ENCODE data around the gene FAM229A.

Gene FAM229A

GRCh38 chr1:32394890-32395432 lies 32.7 kb upstream of the FAM229A start:
- Histone ChIP-seq H3K27me3 (ENCODE audit: control insufficient read depth, insufficient read depth, low read length, poor library complexity, severe bottlenecking) (no peaks in the 10 kb centered on the region), H3K4me3 (ENCODE audit: insufficient read depth, low read depth, low read length) (peak overlapping the region; percentile 82), H3K9me3 (ENCODE audit: control insufficient read depth, low read length) (no peaks in the 10 kb centered on the region), H3K27ac (ENCODE audit: insufficient read depth, low read depth, low read length, poor library complexity, severe bottlenecking) (peak overlapping the region; percentile 99), H3K36me3 (ENCODE audit: control insufficient read depth, insufficient read depth, low read length) (peaks cover 5% of the 10 kb centered on the region), H3K4me1 (ENCODE audit: control insufficient read depth, insufficient read depth, low read length) (peaks cover 6% of the 10 kb centered on the region)
- WGBS, 2 experiments = 0 to 1% methylated on average over 14 of the region's 14 CpGs

GRCh38 chr1:32394141-32394889 lies 32.0 kb upstream of the FAM229A start, which contains the start of gene BSDC1:
TSS of gene BSDC1 (minus strand) at chr1:32394441. CDS start at chr1:32394414, 27 bp downstream.
- Histone ChIP-seq H3K36me3 (ENCODE audit: control insufficient read depth, insufficient read depth, low read length) (peaks cover 9% of the 10 kb centered on the region), H3K9me3 (ENCODE audit: control insufficient read depth, low read length) (no peaks in the 10 kb centered on the region), H3K4me1 (ENCODE audit: control insufficient read depth, insufficient read depth, low read length) (peaks cover 6% of the 10 kb centered on the region), H3K4me3 (ENCODE audit: insufficient read depth, low read depth, low read length) (peak within 1 kb of the TSS; percentile 82), H3K27ac (ENCODE audit: insufficient read depth, low read depth, low read length, poor library complexity, severe bottlenecking) (peak within 1 kb of the TSS; percentile 99), H3K27me3 (ENCODE audit: control insufficient read depth, insufficient read depth, low read length, poor library complexity, severe bottlenecking) (no peaks in the 10 kb centered on the region)
- 0% methylated on average over 48 of the region's 48 CpGs for WGBS, 2 experiments

- Histone ChIP-seq H3K27ac (ENCODE audit: insufficient read depth, low read depth, low read length, poor library complexity, severe bottlenecking) (peak overlapping the region; percentile 82), H3K4me3 (ENCODE audit: insufficient read depth, low read depth, low read length) (peak overlapping the region; percentile 82), H3K4me1 (ENCODE audit: control insufficient read depth, insufficient read depth, low read length) (peaks cover 6% of the 10 kb centered on the region), H3K27me3 (ENCODE audit: control insufficient read depth, insufficient read depth, low read length, poor library complexity, severe bottlenecking) (no peaks in the 10 kb centered on the region), H3K36me3 (ENCODE audit: control insufficient read depth, insufficient read depth, low read length) (peaks cover 9% of the 10 kb centered on the region), H3K9me3 (ENCODE audit: control insufficient read depth, low read length) (no peaks in the 10 kb centered on the region)
- WGBS, 2 experiments = 4 to 6% methylated on average over 15 of the region's 15 CpGs
These were observed 31.5 kb upstream of the FAM229A start for GRCh38 chr1:32393832-32394140.

GRCh38 chr1:32393136-32393535 lies 30.9 kb upstream of the FAM229A start:
- no peaks in the 10 kb centered on the region for H3K9me3 ChIP-seq (ENCODE audit: control insufficient read depth, low read length)
- H3K27ac ChIP-seq (ENCODE audit: insufficient read depth, low read depth, low read length, poor library complexity, severe bottlenecking) = no peak overlapping the region
- H3K27me3 ChIP-seq (ENCODE audit: control insufficient read depth, insufficient read depth, low read length, poor library complexity, severe bottlenecking) = no peaks in the 10 kb centered on the region
- peaks cover 9% of the 10 kb centered on the region for H3K36me3 ChIP-seq (ENCODE audit: control insufficient read depth, insufficient read depth, low read length)
- 93 to 95% methylated on average over 1 of the region's 1 CpG for WGBS, 2 experiments
- peak overlapping the region; percentile 82 for H3K4me3 ChIP-seq (ENCODE audit: insufficient read depth, low read depth, low read length)
- H3K4me1 ChIP-seq (ENCODE audit: control insufficient read depth, insufficient read depth, low read length) = peaks cover 6% of the 10 kb centered on the region

GRCh38 chr1:32392325-32392724 lies 30.0 kb upstream of the FAM229A start:
- WGBS, 2 experiments = 96% methylated on average over 3 of the region's 3 CpGs
- Histone ChIP-seq H3K27me3 (ENCODE audit: control insufficient read depth, insufficient read depth, low read length, poor library complexity, severe bottlenecking) (no peaks in the 10 kb centered on the region), H3K4me3 (ENCODE audit: insufficient read depth, low read depth, low read length) (no peak overlapping the region), H3K36me3 (ENCODE audit: control insufficient read depth, insufficient read depth, low read length) (peaks cover 9% of the 10 kb centered on the region), H3K4me1 (ENCODE audit: control insufficient read depth, insufficient read depth, low read length) (peaks cover 6% of the 10 kb centered on the region), H3K27ac (ENCODE audit: insufficient read depth, low read depth, low read length, poor library complexity, severe bottlenecking) (no peak overlapping the region), H3K9me3 (ENCODE audit: control insufficient read depth, low read length) (no peaks in the 10 kb centered on the region)

GRCh38 chr1:32390904-32391870 lies 28.9 kb upstream of the FAM229A start:
- Histone ChIP-seq H3K27ac (ENCODE audit: insufficient read depth, low read depth, low read length, poor library complexity, severe bottlenecking) (no peak overlapping the region), H3K27me3 (ENCODE audit: control insufficient read depth, insufficient read depth, low read length, poor library complexity, severe bottlenecking) (no peaks in the 10 kb centered on the region), H3K4me1 (ENCODE audit: control insufficient read depth, insufficient read depth, low read length) (peaks cover 6% of the 10 kb centered on the region), H3K4me3 (ENCODE audit: insufficient read depth, low read depth, low read length) (no peak overlapping the region), H3K36me3 (ENCODE audit: control insufficient read depth, insufficient read depth, low read length) (peaks cover 18% of the 10 kb centered on the region), H3K9me3 (ENCODE audit: control insufficient read depth, low read length) (no peaks in the 10 kb centered on the region)
- WGBS, 2 experiments = 91 to 92% methylated on average over 7 to 8 of the region's 8 CpGs

- H3K4me3 ChIP-seq (ENCODE audit: insufficient read depth, low read depth, low read length) = no peak overlapping the region
- peaks cover 36% of the 10 kb centered on the region for H3K36me3 ChIP-seq (ENCODE audit: control insufficient read depth, insufficient read depth, low read length)
- no peaks in the 10 kb centered on the region for H3K9me3 ChIP-seq (ENCODE audit: control insufficient read depth, low read length)
- H3K27me3 ChIP-seq (ENCODE audit: control insufficient read depth, insufficient read depth, low read length, poor library complexity, severe bottlenecking) = no peaks in the 10 kb centered on the region
- 95% methylated on average over 6 of the region's 6 CpGs for WGBS, 2 experiments
- no peak overlapping the region for H3K27ac ChIP-seq (ENCODE audit: insufficient read depth, low read depth, low read length, poor library complexity, severe bottlenecking)
- H3K4me1 ChIP-seq (ENCODE audit: control insufficient read depth, insufficient read depth, low read length) = peaks cover 6% of the 10 kb centered on the region
These were observed 26.4 kb upstream of the FAM229A start for GRCh38 chr1:32388641-32389040.

GRCh38 chr1:32386676-32387392 lies 24.5 kb upstream of the FAM229A start:
- H3K4me1 ChIP-seq (ENCODE audit: control insufficient read depth, insufficient read depth, low read length) = no peaks in the 10 kb centered on the region
- 94 to 97% methylated on average over 13 of the region's 13 CpGs for WGBS, 2 experiments
- no peak overlapping the region for H3K27ac ChIP-seq (ENCODE audit: insufficient read depth, low read depth, low read length, poor library complexity, severe bottlenecking)
- H3K36me3 ChIP-seq (ENCODE audit: control insufficient read depth, insufficient read depth, low read length) = peaks cover 54% of the 10 kb centered on the region
- no peaks in the 10 kb centered on the region for H3K9me3 ChIP-seq (ENCODE audit: control insufficient read depth, low read length)
- H3K27me3 ChIP-seq (ENCODE audit: control insufficient read depth, insufficient read depth, low read length, poor library complexity, severe bottlenecking) = no peaks in the 10 kb centered on the region
- H3K4me3 ChIP-seq (ENCODE audit: insufficient read depth, low read depth, low read length) = no peak overlapping the region

- WGBS, 2 experiments = 84 to 92% methylated on average over 9 of the region's 9 CpGs
- peaks cover 68% of the 10 kb centered on the region for H3K36me3 ChIP-seq (ENCODE audit: control insufficient read depth, insufficient read depth, low read length)
- H3K4me3 ChIP-seq (ENCODE audit: insufficient read depth, low read depth, low read length) = no peak overlapping the region
- H3K27me3 ChIP-seq (ENCODE audit: control insufficient read depth, insufficient read depth, low read length, poor library complexity, severe bottlenecking) = no peaks in the 10 kb centered on the region
- H3K9me3 ChIP-seq (ENCODE audit: control insufficient read depth, low read length) = no peaks in the 10 kb centered on the region
- H3K27ac ChIP-seq (ENCODE audit: insufficient read depth, low read depth, low read length, poor library complexity, severe bottlenecking) = no peak overlapping the region
- no peaks in the 10 kb centered on the region for H3K4me1 ChIP-seq (ENCODE audit: control insufficient read depth, insufficient read depth, low read length)
These were observed 17.8 kb upstream of the FAM229A start for GRCh38 chr1:32380057-32380456.
